OCI-LY7 (cell line): ENCODE measurements around the gene C1orf167. TPM values are rescaled to one million over a fixed set of nuclear protein-coding genes. Genes with fewer than 3 reads are reported as not detected.
A peak's percentile ranks its signal among the peaks of the same experiment; 100 is the strongest.

Experiments
- BruUV-seq: library from RNA; stranded (reverse); fragments of 400-500 nt; replicated peaks from 2 replicates; lab custom pipeline; 2021; lab: Mats Ljungman, UMichigan
- CTCF ChIA-PET: fragments of 300-600 bp; sonication (Branson Sonifier 250); formaldehyde crosslinking; loops from one replicate; lab custom pipeline; 2022; ENCODE audit warnings: antibody characterized with exemption; ENCODE audit not compliant: unreplicated experiment; lab: Charles Lee
- POLR2A ChIA-PET: fragments of 300-600 bp; sonication (Branson Sonifier 250); formaldehyde crosslinking; loops from one replicate; lab custom pipeline; 2022; ENCODE audit warnings: antibody characterized with exemption; lab: Charles Lee
- DNase-seq: peaks from one replicate; pipeline ENCODE4 v3.0.0-alpha.2; 2015; ENCODE audit warnings: low spot score
- H2AFZ ChIP-seq: fragments of 200-600 bp; sonication (generic), shearing (Covaris generic); 2 replicates; pipeline ENCODE4 v1.6.1; 2014; ENCODE audit warnings: mild to moderate bottlenecking, antibody characterized with exemption, low read length, moderate library complexity
- H3K27ac ChIP-seq: fragments of 200-600 bp; sonication (generic); 2 replicates; pipeline ENCODE4 v1.5.1; 2014; ENCODE audit warnings: mixed run types, low read depth, mild to moderate bottlenecking, moderate library complexity, low read length, inconsistent platforms; ENCODE audit not compliant: poor library complexity, severe bottlenecking
- H3K36me3 ChIP-seq: fragments of 200-600 bp; sonication (generic); 2 replicates; pipeline ENCODE4 v1.6.1; 2014; ENCODE audit warnings: mild to moderate bottlenecking, antibody characterized with exemption, low read length, moderate library complexity, mixed read lengths; ENCODE audit not compliant: insufficient read depth
- H3K4me1 ChIP-seq: fragments of 200-600 bp; sonication (generic); 2 replicates; pipeline ENCODE4 v1.5.1; 2014; ENCODE audit warnings: mild to moderate bottlenecking, low read length; ENCODE audit not compliant: insufficient read depth, poor library complexity, severe bottlenecking
- H3K4me2 ChIP-seq: fragments of 200-600 bp; sonication (generic); 2 replicates; pipeline ENCODE4 v1.6.1; 2014; ENCODE audit warnings: mild to moderate bottlenecking, low read length
- H3K4me3 ChIP-seq: fragments of 200-600 bp; sonication (generic); 2 replicates; pipeline ENCODE4 v1.5.1; 2014; ENCODE audit warnings: mild to moderate bottlenecking, low read depth, low read length; ENCODE audit not compliant: poor library complexity, severe bottlenecking
- H3K79me2 ChIP-seq: fragments of 200-600 bp; sonication (generic); 2 replicates; pipeline ENCODE4 v1.6.1; 2016; ENCODE audit warnings: low read depth, mild to moderate bottlenecking, low read length, moderate library complexity, mixed read lengths; ENCODE audit not compliant: insufficient read depth
- H3K9me2 ChIP-seq: fragments of 200-600 bp; sonication (generic); 2 replicates; pipeline ENCODE4 v1.6.1; 2016; ENCODE audit warnings: mild to moderate bottlenecking, low read length, mixed read lengths; ENCODE audit not compliant: insufficient read depth
- H3K9me3 ChIP-seq: fragments of 200-600 bp; sonication (generic); 2 replicates; pipeline ENCODE4 v1.6.1; 2014; ENCODE audit warnings: mild to moderate bottlenecking, mixed run types, low read length, mixed read lengths
- H4K20me1 ChIP-seq: fragments of 200-600 bp; sonication (generic); 2 replicates; pipeline ENCODE4 v1.6.1; 2014; ENCODE audit warnings: mild to moderate bottlenecking, antibody characterized with exemption, low read length, moderate library complexity, mixed read lengths; ENCODE audit not compliant: insufficient read depth
- CTCF ChIP-seq: fragments of 200-600 bp; sonication (generic); conservative IDR thresholded peaks from 2 replicates; pipeline ENCODE4 v1.5.1; 2014; ENCODE audit warnings: mild to moderate bottlenecking, antibody characterized with exemption, low read length, moderate library complexity, mixed read lengths
- EZH2phosphoT487 ChIP-seq: fragments of 200-600 bp; sonication (generic); IDR thresholded peaks from 2 replicates; pipeline ENCODE4 v1.6.1; 2018; ENCODE audit warnings: low read depth, borderline replicate concordance, mild to moderate bottlenecking, mixed run types, antibody characterized with exemption, low read length, moderate library complexity, mixed read lengths
- intact Hi-C: fragments of 100-400 bp; cut with micrococcal nuclease; formaldehyde crosslinking; loops from one replicate; pipeline ENCODE4 v1.10.0; 2022; ENCODE audit not compliant: unreplicated experiment
- total RNA-seq, 2 experiments: library from RNA; depleted of rRNA in 1 of 2; stranded (reverse); fragments of >200 nt in 1 of 2; shearing (Covaris generic) in 1 of 2; gene quantifications; 2 replicates each; pipeline ENCODE4 v1.2.3, GENCODE V29; 2014 to 2022

The C1orf167 gene
- total RNA-seq, 2 experiments from 2014 or later = 1.7 to 4.2 TPM

GRCh38 chr1:11804666-11805421 lies 42.9 kb downstream of the C1orf167 start:
- Histone ChIP-seq H4K20me1 (no peaks in the 10 kb centered on the region; the same call in 1 of the 2 replicates), H3K9me2 (no peaks in the 10 kb centered on the region), H3K4me3 (peak overlapping the region; percentile 80), H3K9me3 (no peaks in the 10 kb centered on the region), H3K79me2 (peaks cover 62% of the 10 kb centered on the region), H3K4me2 (peak overlapping the region; percentile 97), H3K4me1 (peaks cover 51% of the 10 kb centered on the region), H3K36me3 (peaks cover 52% of the 10 kb centered on the region), H2AFZ (no peak overlapping the region), H3K27ac (peak overlapping the region; percentile 59)
- POLR2A ChIA-PET = interaction anchor here (0.6 to 1.3 kb wide), 2 partner anchors 10 to 68 kb away, joined by 3 to 4 read pairs; no protein-coding TSS in a partner anchor
- TF ChIP-seq CTCF (no peak), EZH2phosphoT487 (no peak)
- intact Hi-C loops = no loop called here
- CTCF ChIA-PET = no interaction called here
- DNase-seq = no peak
- BruUV-seq = no TSS peak

GRCh38 chr1:11805422-11806306 lies 43.7 kb downstream of the C1orf167 start, which contains the start of the genes CLCN6 and MTHFR:
CLCN6 (plus strand) TSS chr1:11806191; CDS start chr1:11806263, 72 bp downstream.
MTHFR (minus strand) TSS chr1:11805964; CDS start chr1:11803116, 2,848 bp downstream.
- peak within 1 kb of the TSS; percentile 80 for H3K4me3 ChIP-seq
- H2AFZ ChIP-seq = peak within 1 kb of the TSS; percentile 8; the same call in 1 of the 2 replicates
- no peak for TF ChIP-seq CTCF
- TF ChIP-seq EZH2phosphoT487 = no peak
- H3K4me2 ChIP-seq = peak within 1 kb of the TSS; percentile 97
- no peaks in the 10 kb centered on the region for H3K9me2 ChIP-seq
- intact Hi-C loops = no loop called here
- no peaks in the 10 kb centered on the region for H3K9me3 ChIP-seq
- ChIA-PET CTCF (no interaction called here), POLR2A (interaction anchor here (0.6 to 2.0 kb wide), 3 partner anchors 9 to 102 kb away, joined by 3 to 12 read pairs (median 4); no protein-coding TSS in a partner anchor)
- peak; percentile 100 for DNase-seq
- peaks cover 52% of the 10 kb centered on the region for H3K36me3 ChIP-seq
- no peaks in the 10 kb centered on the region; the same call in 1 of the 2 replicates for H4K20me1 ChIP-seq
- peak within 1 kb of the TSS; percentile 59 for H3K27ac ChIP-seq
- no TSS peak for BruUV-seq
- peaks cover 51% of the 10 kb centered on the region for H3K4me1 ChIP-seq
- peaks cover 62% of the 10 kb centered on the region for H3K79me2 ChIP-seq
